Motor neuron (in vitro differentiated cells): ENCODE results near the gene BMPR1B. TPM values are rescaled to one million over a fixed set of nuclear protein-coding genes. Genes with fewer than 3 reads are reported as not detected.

Experiments used
- ATAC-seq, 8 experiments: fragments of 200-7000 bp; cut with Tn5 transposase; replicated peaks in 6 of 8; 2 replicates each; pipeline ENCODE4 v1.8.0; 2021; ENCODE audit warnings: mild to moderate bottlenecking in 8 of 8, moderate library complexity in 8 of 8
- H3K27ac ChIP-seq, 2 donors: fragments of 250-450 bp; sonication (Bioruptor Pico); 2 replicates each; pipeline ENCODE4 v1.9.0; 2021; ENCODE audit warnings: antibody characterized with exemption in 2 of 2, mild to moderate bottlenecking in 2 of 2, moderate library complexity in 1 of 2
- H3K4me1 ChIP-seq, 2 donors: fragments of 250-450 bp; sonication (Bioruptor Pico); replicated peaks in 1 of 2; 2 replicates each; pipeline ENCODE4 v1.6.1; 2021; ENCODE audit warnings: antibody characterized with exemption in 2 of 2, mild to moderate bottlenecking in 2 of 2, moderate library complexity in 1 of 2
- H3K4me3 ChIP-seq, 5 donors: fragments of 250-450 bp; sonication (Bioruptor Pico); 2 replicates each; pipeline ENCODE4 v1.9.0; 2021; ENCODE audit warnings: antibody characterized with exemption in 5 of 5, mild to moderate bottlenecking in 5 of 5, moderate library complexity in 4 of 5
- WGBS, 10 experiments: fragments of 450-650 bp; shearing (Covaris generic); methylation state at CpG; one replicate each; pipeline ENCODE4 v1.0.0; 2022; 5-methylcytosine and 5-hydroxymethylcytosine counted together
- in situ Hi-C, 9 experiments: fragments of 400-800 bp; cut with MboI; loops; one replicate each; pipeline ENCODE4 v1.15.0; 2021; ENCODE audit warnings: low sequenced_read_pairs in 9 of 9, low pct_unique_long_range_greater_than_20kb in 2 of 9; ENCODE audit not compliant: unreplicated experiment in 9 of 9
- total RNA-seq, 8 experiments: library from RNA; unstranded; fragments of 300-600 nt; gene quantifications; 2 replicates each; pipeline versions ENCODE4 v1.2.3 to v1.2.4, GENCODE V29; 2022

Gene BMPR1B
- total RNA-seq, 8 experiments from 2014 or later = 0.17 to 69.0 (median 1.9) TPM

DNA sequence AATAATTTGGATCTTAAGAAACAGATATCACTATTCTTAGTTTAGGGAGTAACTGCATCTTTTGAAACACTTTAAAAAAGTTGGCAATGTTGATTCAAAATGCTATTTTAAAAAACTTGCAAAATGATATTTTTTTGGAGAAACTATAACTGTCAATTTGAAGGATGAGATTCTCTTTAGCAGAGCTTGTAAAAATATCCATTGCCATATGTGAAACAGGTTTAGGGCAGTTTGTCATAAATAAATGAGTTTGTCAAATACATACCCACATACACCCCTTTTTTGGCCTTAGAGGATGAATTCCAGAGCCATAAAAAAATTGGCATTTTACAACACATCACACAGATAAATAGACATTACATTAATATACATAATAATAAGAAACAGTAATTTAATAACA is 174.6 kb downstream of the BMPR1B start:
- no peak for ATAC-seq
- no peak overlapping the region for H3K4me3 ChIP-seq

DNA sequence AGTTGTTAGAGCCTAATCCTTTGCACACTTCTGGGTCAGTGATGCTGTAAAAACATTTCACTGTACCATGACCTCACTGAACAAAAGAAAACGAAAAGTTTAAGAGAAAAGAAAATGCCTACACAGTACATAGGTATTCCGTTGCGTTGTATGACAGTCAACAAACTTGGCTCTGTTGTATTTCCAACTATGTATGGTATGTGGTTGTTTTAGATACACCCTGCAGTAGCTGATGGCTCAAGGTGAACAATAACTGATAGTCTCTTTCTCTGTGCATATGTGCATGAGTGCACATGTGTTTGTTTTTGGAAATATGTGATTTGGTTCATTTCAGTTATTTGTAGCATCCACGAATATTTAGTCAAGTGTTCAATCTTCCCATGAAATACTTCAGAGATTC is 176.0 kb downstream of the BMPR1B start:
- ATAC-seq = no peak
- in situ Hi-C loops = no loop called here
- WGBS, 10 experiments = 56 to 91% (median 74%) methylated on average over 2 to 4 of the region's 4 CpGs; no CpG with 5 or more reads in 2 of the 10 experiments
- Histone ChIP-seq H3K27ac (no peak overlapping the region), H3K4me3 (no peak overlapping the region), H3K4me1 (no peaks in the 10 kb centered on the region)

More for the DNA sequence above, 174.6 kb downstream of the BMPR1B start:
- no peaks in the 10 kb centered on the region for H3K4me1 ChIP-seq
- H3K27ac ChIP-seq = no peak overlapping the region
- in situ Hi-C loops = no loop called here

DNA sequence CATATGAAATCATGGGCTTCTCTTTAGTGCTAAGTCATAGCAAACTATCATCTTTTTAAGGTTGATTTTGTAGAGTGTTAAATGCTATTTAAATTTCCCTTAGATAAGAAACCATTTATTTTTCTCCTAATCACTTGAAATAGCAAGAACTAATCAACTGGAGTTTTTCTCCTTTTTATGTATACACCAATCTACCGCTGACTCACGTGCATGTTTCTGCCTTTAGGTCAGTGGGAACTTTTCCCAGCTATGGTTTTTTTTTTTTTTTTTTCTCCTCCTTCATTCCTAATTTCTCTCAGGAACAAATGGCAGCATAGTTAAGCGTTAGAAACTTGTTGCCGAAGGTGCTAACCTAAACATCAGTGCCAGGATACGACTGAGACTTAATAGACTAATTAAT is 176.4 kb downstream of the BMPR1B start:
- 57 to 100% (median 90%) methylated on average over 3 to 5 of the region's 5 CpGs; no CpG with 5 or more reads in 2 of the 10 experiments for WGBS, 10 experiments
- no peak overlapping the region for H3K4me3 ChIP-seq
- ATAC-seq = no peak
- H3K4me1 ChIP-seq = no peaks in the 10 kb centered on the region
- in situ Hi-C loops = no loop called here
- no peak overlapping the region for H3K27ac ChIP-seq

DNA sequence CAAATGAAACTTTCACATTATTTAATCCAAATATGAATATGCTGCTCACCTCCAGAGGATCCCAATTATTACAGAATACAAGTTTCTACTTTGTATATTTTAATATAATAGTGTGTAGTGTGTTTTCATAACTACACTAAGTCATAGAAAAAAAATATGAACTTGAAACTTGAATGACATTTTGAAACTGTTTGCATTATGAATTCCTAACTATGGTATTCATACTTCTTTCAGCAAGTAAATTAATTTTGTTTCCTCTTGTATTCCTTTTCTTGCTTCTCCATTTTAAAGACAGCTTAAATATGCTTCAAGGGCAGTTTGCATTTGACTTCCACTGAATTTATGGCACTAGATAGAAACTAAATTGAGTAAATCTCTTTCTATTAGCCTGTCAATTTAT is 177.1 kb downstream of the BMPR1B start:
- H3K4me3 ChIP-seq = no peak overlapping the region
- no peak for ATAC-seq
- in situ Hi-C loops = no loop called here

DNA sequence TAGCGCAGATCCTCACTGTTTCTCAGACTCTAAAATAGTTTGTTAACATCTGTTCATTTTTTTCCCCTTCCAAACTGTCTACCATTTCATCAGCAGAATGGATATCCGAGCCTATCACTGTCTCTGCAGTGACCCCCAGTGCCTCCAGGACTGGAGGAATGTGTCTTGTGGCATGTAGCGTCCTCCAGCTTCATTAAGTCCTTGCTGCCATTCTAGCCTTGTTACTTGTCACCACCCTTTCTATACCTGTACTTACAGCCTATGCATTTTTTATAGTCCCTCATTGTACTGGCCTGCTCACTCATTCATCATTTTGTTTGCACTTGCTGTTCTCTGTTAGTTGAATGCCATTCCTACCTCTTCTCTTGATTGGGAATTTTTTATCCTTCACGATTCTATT is 179.1 kb downstream of the BMPR1B start:
- no peak overlapping the region for H3K4me3 ChIP-seq
- H3K4me1 ChIP-seq = no peaks in the 10 kb centered on the region
- ATAC-seq = peak in 3 of 8 experiments; percentile 38 to 79 (median 53)
- 53 to 93% (median 76%) methylated on average over 2 to 4 of the region's 4 CpGs for WGBS, 10 experiments
- in situ Hi-C loops = no loop called here
- H3K27ac ChIP-seq = no peak overlapping the region

More for the DNA sequence above, 177.1 kb downstream of the BMPR1B start:
- Histone ChIP-seq H3K27ac (no peak overlapping the region), H3K4me1 (no peaks in the 10 kb centered on the region)

DNA sequence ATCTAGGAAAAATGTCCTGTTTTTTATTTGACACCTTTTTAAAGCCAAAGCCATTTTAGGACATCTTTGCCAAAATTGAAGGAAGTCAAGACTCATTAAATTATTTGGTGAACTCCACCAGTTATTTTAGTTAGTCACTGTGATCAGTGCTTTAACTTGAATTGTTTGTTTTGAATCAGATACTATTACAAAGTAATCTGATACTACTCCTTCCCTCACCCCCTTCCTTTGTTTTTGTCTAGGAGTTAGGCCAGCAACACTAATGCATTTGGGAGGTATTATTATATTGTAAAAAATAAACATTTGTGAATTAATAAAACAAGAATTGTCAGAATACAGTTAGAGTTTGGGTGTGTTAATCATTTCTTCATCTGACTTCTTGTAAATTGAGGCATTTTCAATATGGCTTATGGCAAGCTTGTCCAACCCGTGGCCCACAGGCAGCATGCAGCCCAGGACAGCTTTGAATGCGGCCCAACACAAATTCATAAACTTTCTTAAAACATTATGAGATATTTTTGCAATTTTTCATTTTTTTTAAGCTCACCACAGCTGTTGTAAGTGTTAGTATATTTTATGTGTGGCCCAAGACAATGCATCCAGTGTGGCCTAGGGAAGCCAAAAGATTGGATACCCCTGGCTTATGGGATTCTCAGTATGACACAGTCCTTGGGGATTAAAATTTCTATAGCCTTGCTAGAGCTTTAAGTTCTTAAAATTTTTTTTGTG is 182.2 kb downstream of the BMPR1B start:
- in situ Hi-C loops = no loop called here
- H3K27ac ChIP-seq = no peak overlapping the region
- 48 to 100% (median 83%) methylated on average over 1 to 2 of the region's 2 CpGs; no CpG with 5 or more reads in 2 of the 10 experiments for WGBS, 10 experiments
- H3K4me1 ChIP-seq = no peaks in the 10 kb centered on the region
- no peak for ATAC-seq
- H3K4me3 ChIP-seq = no peak overlapping the region

DNA sequence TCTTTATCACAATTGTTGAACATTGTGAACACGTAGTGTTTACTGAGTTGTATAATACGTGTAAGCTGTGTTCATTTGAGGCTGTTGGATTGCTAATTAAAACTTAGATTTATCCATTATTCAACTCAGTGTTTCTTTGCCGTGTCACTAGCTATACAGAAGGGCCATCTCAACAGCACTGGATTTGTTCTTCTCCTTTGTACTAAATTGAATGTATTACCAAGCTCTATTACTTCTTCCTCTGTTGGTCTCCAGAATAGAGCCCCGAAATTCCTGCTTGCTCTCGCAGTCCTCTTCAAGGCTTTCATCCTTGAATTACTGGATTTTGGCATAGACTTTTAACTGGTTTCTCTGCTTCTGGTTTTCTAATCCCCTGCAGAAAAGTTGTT is 182.8 kb downstream of the BMPR1B start:
- ATAC-seq = peak in 3 of 8 experiments; percentile 22 to 57 (median 25)
- Histone ChIP-seq H3K27ac (no peak overlapping the region), H3K4me1 (no peaks in the 10 kb centered on the region), H3K4me3 (no peak overlapping the region)
- 14 to 86% (median 71%) methylated on average over 1 to 5 of the region's 5 CpGs for WGBS, 10 experiments
- in situ Hi-C loops = no loop called here

DNA sequence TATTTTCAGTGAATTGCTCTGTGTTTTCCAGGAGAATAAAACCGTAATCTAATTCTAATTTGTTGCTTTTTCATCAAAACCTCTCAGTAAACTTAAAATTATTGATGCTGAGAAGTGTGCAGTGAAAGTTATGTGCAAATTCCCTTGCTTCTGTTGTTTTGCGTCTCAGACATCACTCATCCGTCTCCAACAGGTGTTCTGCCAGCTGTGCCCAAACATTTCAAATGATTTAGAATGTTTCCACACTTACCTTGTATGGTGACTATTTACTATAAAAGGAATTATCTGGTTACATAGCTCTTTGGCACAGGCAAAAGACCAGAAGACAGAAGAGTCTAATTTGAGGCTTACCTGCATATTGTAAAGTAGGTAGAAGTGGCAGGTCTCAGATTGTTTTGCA is 184.0 kb downstream of the BMPR1B start:
- no peak for ATAC-seq
- H3K4me3 ChIP-seq = no peak overlapping the region
- no peaks in the 10 kb centered on the region for H3K4me1 ChIP-seq
- WGBS, 10 experiments = 55 to 97% (median 86%) methylated on average over 1 to 3 of the region's 3 CpGs
- in situ Hi-C loops = no loop called here
- H3K27ac ChIP-seq = no peak overlapping the region

DNA sequence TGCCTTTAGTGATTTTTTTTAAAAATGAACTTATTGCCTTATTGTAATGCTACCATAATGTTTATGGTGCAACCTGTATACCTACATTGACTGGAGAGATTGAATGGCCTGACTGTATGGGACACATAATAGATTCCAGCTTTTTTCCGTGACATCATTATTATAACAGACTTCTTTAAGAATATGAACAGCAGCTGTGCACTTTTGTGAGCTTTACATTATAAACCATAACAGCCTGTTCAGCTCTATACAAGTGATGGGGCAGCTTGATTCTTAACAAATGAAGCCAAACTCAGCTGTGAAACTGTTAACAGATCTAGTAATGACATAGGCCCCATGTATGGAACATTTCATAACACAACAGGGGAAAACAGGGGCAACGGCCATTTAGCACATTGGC is 187.0 kb downstream of the BMPR1B start:
- no peak for ATAC-seq
- Histone ChIP-seq H3K27ac (no peak overlapping the region), H3K4me1 (no peaks in the 10 kb centered on the region), H3K4me3 (no peak overlapping the region)
- in situ Hi-C loops = no loop called here
- WGBS, 10 experiments = 0 to 100% (median 94%) methylated on average over 1 to 2 of the region's 2 CpGs; no CpG with 5 or more reads in 1 of the 10 experiments

DNA sequence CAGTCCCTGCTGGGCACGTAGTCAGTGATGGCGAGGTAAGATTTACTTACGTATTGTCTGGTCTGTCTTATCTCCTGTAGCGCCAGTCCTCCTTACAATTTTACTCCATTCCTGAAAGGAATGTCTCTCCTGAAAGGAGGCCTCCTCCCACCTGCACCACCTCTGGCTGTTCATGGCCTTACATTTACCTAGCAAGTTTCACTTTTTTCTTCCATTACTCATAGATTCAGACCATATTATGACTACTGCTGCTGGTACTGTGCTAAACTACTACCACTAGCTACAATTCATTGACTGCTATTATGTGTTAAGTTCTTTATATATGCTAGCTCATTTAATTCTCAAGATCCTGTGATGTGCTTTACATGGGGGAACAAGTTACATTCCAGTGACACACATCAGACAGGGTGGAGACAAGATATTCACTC is 189.9 kb downstream of the BMPR1B start:
- no peaks in the 10 kb centered on the region for H3K4me1 ChIP-seq
- H3K4me3 ChIP-seq = no peak overlapping the region
- no peak for ATAC-seq
- WGBS, 10 experiments = 83 to 100% (median 89%) methylated on average over 1 to 3 of the region's 4 CpGs; no CpG with 5 or more reads in 3 of the 10 experiments
- H3K27ac ChIP-seq = no peak overlapping the region
- in situ Hi-C loops = no loop called here

DNA sequence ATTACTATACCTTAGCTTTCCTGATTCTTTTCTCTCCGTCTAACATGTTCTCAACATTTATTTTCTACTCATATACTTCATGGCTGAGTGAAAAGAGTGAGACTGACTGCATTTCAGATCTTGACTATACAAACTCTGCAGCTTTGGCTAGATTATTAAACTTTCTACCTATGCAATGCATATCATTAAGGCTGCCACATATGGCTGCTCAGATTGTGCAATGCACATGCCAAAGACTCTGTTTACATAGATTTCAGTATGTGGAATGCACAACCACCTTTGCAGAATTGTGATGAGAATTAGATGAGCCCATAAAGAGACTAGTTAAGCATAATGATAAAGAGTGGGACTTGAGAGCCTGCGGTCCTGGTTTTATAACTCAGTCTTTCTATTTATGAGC is 196.5 kb downstream of the BMPR1B start:
- in situ Hi-C loops = no loop called here
- Histone ChIP-seq H3K4me1 (no peaks in the 10 kb centered on the region), H3K4me3 (no peak overlapping the region), H3K27ac (no peak overlapping the region)
- 75 to 100% (median 100%) methylated on average over 1 to 2 of the region's 2 CpGs for WGBS, 10 experiments
- ATAC-seq = no peak

DNA sequence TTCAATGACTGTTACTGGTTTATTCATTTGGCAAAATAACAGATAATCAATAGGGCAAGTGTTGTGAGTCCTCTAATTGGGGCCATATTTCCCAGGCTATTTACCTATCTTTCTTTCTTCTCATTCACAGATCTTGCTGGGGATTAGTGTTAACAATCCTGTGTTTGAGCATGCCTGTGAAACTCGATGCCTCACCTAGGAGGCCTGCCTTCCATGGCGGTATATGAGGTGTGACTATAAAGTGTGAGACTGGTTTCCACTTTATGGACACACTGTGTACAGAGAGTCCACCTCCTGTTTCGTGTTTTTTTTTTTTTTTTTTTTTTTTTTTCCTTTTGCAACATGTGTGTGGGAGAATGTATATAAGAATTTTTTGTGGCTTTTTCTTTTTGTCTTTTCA is 199.3 kb downstream of the BMPR1B start:
- WGBS, 10 experiments = 13 to 100% (median 65%) methylated on average over 1 to 3 of the region's 3 CpGs; no CpG with 5 or more reads in 1 of the 10 experiments
- H3K27ac ChIP-seq = no peak overlapping the region
- in situ Hi-C loops = no loop called here
- H3K4me3 ChIP-seq = no peak overlapping the region
- H3K4me1 ChIP-seq = no peaks in the 10 kb centered on the region
- peak in 1 of 8 experiments; percentile 78 for ATAC-seq

DNA sequence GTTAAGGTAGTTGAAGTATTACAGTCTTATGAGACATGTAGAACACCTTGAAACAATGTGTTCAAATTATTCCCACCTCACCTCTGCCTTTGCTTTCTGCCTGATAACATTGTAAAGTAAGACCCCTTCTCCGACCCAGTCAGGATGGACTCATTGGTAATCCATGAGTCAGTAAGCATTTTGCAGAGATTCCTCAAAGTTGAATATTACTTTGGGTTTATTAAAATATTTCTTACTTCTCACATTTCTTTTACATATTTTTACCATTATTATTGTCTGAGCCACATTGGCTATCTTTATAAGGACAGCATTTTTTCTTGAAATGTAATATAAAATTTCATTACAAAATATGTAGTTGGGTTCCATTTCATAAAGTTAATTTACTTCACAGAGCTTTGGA is 201.6 kb downstream of the BMPR1B start:
- WGBS, 10 experiments = 43 to 100% (median 94%) methylated on average over 1 of the region's 1 CpG; no CpG with 5 or more reads in 2 of the 10 experiments
- in situ Hi-C loops = no loop called here
- ATAC-seq = no peak
- H3K4me1 ChIP-seq = no peaks in the 10 kb centered on the region
- H3K27ac ChIP-seq = no peak overlapping the region
- no peak overlapping the region for H3K4me3 ChIP-seq

DNA sequence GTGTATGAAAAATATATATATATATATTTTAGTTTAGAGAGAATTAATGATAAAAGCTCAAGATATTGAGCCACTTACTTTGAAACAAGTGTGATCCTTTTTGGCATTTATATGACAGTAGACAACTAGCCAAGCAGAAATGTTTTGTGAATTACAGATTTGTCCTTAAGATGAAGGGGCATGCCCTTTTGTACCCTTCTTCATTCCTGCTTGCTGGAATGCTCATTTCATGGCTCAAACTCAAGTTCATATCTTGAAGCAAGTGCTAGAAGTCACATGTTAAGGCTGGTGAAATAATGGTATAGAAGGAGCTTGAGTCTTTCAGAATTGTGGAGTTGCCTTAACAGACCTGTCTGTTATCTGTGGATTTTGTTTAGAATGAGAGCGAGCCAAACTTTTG is 203.0 kb downstream of the BMPR1B start:
- ATAC-seq = no peak
- Histone ChIP-seq H3K27ac (no peak overlapping the region), H3K4me1 (no peaks in the 10 kb centered on the region), H3K4me3 (no peak overlapping the region)
- 71 to 86% (median 80%) methylated on average over 1 of the region's 1 CpG; no CpG with 5 or more reads in 7 of the 10 experiments for WGBS, 10 experiments
- in situ Hi-C loops = no loop called here
